Naive thymus-derived CD8-positive, alpha-beta T cell (primary cell): ENCODE results near the gene GRID2IP. TPM values are rescaled to one million over a fixed set of nuclear protein-coding genes. Genes with fewer than 3 reads are reported as not detected.

Experiments used
- ATAC-seq, 2 donors: fragments of 150-1000 bp; cut with Tn5 transposase in 1 of 2; sonication (Bioruptor Pico), chemical (Tn5 transposase) in 1 of 2; 1 replicate in 1 of 2; 2 replicates in 1 of 2; pipeline ENCODE4 v1.10.0; 2021; ENCODE audit warnings: mild to moderate bottlenecking in 2 of 2, moderate library complexity in 2 of 2
- POLR2A ChIA-PET: fragments of 350-600 bp; sonication (Branson Sonifier 250); formaldehyde crosslinking; loops from one replicate; lab custom pipeline; 2021; ENCODE audit warnings: antibody characterized with exemption; lab: Charles Lee
- DNase-seq, 10 donors: peaks; one replicate each; pipeline versions ENCODE4 v3.0.0 to v3.0.0-alpha.2; 2020 to 2022
- H3K27ac Mint-ChIP-seq, 10 donors: one replicate each; pipeline ENCODE4 v1.8.0; 2020 to 2022; ENCODE audit warnings: mild to moderate bottlenecking in 10 of 10, mixed read lengths in 10 of 10, moderate library complexity in 4 of 10, inconsistent platforms in 1 of 10
- H3K27me3 Mint-ChIP-seq, 5 donors: one replicate each; pipeline ENCODE4 v1.8.0; 2021 to 2022; ENCODE audit warnings: mixed read lengths in 5 of 5
- H3K36me3 Mint-ChIP-seq, 3 donors: one replicate each; pipeline ENCODE4 v1.8.0; 2020 to 2022; ENCODE audit warnings: mixed read lengths in 3 of 3, mild to moderate bottlenecking in 2 of 3, inconsistent platforms in 1 of 3
- H3K4me1 Mint-ChIP-seq, 4 donors: one replicate each; pipeline ENCODE4 v1.8.0; 2021 to 2022; ENCODE audit warnings: mixed read lengths in 4 of 4
- H3K4me3 Mint-ChIP-seq, 10 donors: one replicate each; pipeline ENCODE4 v1.8.0; 2020 to 2022; ENCODE audit warnings: mild to moderate bottlenecking in 10 of 10, mixed read lengths in 10 of 10, moderate library complexity in 6 of 10, inconsistent platforms in 1 of 10
- H3K9me3 Mint-ChIP-seq, 9 donors: one replicate each; pipeline ENCODE4 v1.8.0; 2020 to 2022; ENCODE audit warnings: mixed read lengths in 9 of 9, mild to moderate bottlenecking in 3 of 9, inconsistent platforms in 1 of 9, moderate library complexity in 1 of 9
- polyA plus RNA-seq, 3 donors: library from polyadenylated mRNA; unstranded; fragments of 300-500 nt; fragmentation: Illumina TruSeq; gene quantifications; one replicate each; pipeline ENCODE4 v1.2.3, GENCODE V29; 2021
- total RNA-seq, 8 experiments: library from RNA in 2 of 8; stranded (reverse) in 2 of 8; gene quantifications; one replicate each; pipeline ENCODE4 v1.2.3 and lab custom pipeline; 2021 to 2026

Gene GRID2IP
- total and polyA plus RNA-seq, 5 experiments from 2014 or later, result 0.05 to 2.6 (median 1.3) TPM; not detected in 1

- H3K9me3 Mint-ChIP-seq, result no peaks in the 10 kb centered on the region
- peak overlapping the region; percentile 44 to 82 (median 76) for H3K4me3 Mint-ChIP-seq
- peak overlapping the region; percentile 83 to 95 (median 93) for H3K27ac Mint-ChIP-seq
- H3K27me3 Mint-ChIP-seq, result no peaks in the 10 kb centered on the region
- H3K4me1 Mint-ChIP-seq, result peaks cover 4 to 11% (median 9%) of the 10 kb centered on the region in 4 donors
- peak; percentile 85 to 93 for ATAC-seq
- POLR2A ChIA-PET, result interaction anchor here (0.6 to 2.4 kb wide), 13 partner anchors 9 to 1760 kb away, joined by 3 to 15 read pairs (median 3); partner anchors contain the start of gene ZDHHC4
- no peaks in the 10 kb centered on the region for H3K36me3 Mint-ChIP-seq
- DNase-seq, result peak in 4 of 10 donors; percentile 9 to 63 (median 43)
These were observed 3.6 kb upstream of the GRID2IP start for GRCh38 chr7:6554848-6555247.

DNA sequence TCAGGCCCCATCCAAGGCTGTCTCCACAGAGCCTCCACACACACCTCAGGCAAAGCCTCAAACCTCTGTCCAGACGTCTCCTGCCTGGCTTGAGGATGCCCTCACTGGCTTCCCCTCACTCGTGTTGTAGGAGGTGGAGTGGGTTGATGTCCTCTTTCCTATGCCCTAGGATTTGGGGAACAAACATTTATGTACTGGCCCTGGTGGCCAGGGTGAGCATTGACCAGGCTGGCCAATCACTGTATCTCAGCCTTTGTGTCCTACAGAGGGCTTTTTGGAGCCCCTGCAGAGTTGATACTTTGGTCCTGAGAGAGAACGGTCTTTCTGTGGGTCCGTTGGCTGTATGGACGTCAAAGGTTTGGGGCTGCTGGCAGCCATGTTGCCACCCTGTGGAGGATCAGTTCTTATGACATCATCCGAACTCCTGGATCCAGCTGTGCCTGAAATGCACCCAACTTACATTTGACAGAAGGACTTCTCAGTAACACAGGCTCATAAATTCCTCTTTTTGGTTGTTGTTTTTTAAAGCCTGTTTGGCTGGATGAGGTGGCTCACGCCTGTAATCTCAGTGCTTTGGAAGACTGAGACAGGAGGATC lies 2.3 kb upstream of the GRID2IP start:
- no peak for ATAC-seq
- Mint-ChIP-seq H3K36me3 (no peaks in the 10 kb centered on the region), H3K27ac (peak overlapping the region in 5 of 10 donors; percentile 57 to 83 (median 73)), H3K4me1 (peaks cover 4 to 11% (median 9%) of the 10 kb centered on the region in 4 donors), H3K4me3 (no peak overlapping the region), H3K27me3 (no peaks in the 10 kb centered on the region), H3K9me3 (no peaks in the 10 kb centered on the region)
- POLR2A ChIA-PET, result interaction anchor here (0.6 to 2.4 kb wide), 6 partner anchors 21 to 116 kb away, joined by 3 to 15 read pairs (median 4); no protein-coding TSS in a partner anchor
- DNase-seq, result no peak

GRCh38 chr7:6547400-6547799 lies 3.9 kb downstream of the GRID2IP start:
- no peak for ATAC-seq
- POLR2A ChIA-PET, result interaction anchor here (1.2 kb wide), 1 partner anchor 11 kb away, joined by 5 read pairs; no protein-coding TSS in a partner anchor
- Mint-ChIP-seq H3K4me1 (peaks cover 3 to 14% (median 12%) of the 10 kb centered on the region in 4 donors), H3K36me3 (no peaks in the 10 kb centered on the region), H3K27me3 (no peaks in the 10 kb centered on the region), H3K27ac (no peak overlapping the region), H3K4me3 (no peak overlapping the region), H3K9me3 (no peaks in the 10 kb centered on the region)
- DNase-seq, result no peak

DNA sequence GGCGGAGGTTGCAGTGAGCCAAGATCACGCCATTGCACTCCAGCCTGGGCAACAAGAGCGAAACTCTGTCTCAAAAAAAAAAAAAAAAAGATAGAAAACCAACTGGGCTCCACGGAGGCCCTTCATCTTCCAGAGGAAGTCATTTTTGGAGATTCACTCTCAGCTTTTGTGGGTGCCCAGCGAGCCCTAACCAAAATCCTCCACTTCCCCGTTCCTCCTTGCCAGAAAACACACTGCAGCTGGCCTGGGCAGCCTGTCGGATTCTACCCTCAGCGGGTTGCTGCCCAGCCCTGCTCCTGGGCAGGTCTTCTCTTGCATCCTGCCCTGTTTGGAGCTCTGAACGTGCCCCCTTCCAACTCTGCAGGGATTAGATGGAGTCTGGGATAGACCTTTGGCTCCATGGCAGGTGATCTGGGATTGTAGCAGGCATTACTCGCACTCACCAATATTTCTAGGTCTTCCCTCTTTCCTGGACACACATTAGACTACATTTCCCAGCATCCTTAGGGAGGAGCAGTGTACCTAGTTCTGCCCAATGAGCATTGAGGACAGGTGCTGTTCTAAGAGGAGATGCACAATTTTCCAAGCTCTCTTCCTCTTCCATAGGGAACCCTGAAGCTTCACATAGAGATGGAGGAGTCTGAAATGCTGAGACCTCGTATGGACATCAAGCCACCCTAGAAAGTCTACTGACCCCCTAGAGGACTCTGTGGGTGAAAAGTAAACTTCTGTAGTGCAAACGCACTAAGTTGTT lies 4.6 kb downstream of the GRID2IP start:
- DNase-seq (no peak), ATAC-seq (no peak)
- no peaks in the 10 kb centered on the region for H3K9me3 Mint-ChIP-seq
- peaks cover 3 to 14% (median 12%) of the 10 kb centered on the region in 4 donors for H3K4me1 Mint-ChIP-seq
- POLR2A ChIA-PET, result interaction anchor here (1.2 kb wide), 1 partner anchor 11 kb away, joined by 5 read pairs; no protein-coding TSS in a partner anchor
- H3K27me3 Mint-ChIP-seq, result peaks cover 0 to 2% (median 0%) of the 10 kb centered on the region in 5 donors
- peak overlapping the region in 1 of 10 donors; percentile 22 for H3K4me3 Mint-ChIP-seq
- H3K27ac Mint-ChIP-seq, result peak overlapping the region in 3 of 10 donors; percentile 28 to 72 (median 71)
- H3K36me3 Mint-ChIP-seq, result no peaks in the 10 kb centered on the region

DNA sequence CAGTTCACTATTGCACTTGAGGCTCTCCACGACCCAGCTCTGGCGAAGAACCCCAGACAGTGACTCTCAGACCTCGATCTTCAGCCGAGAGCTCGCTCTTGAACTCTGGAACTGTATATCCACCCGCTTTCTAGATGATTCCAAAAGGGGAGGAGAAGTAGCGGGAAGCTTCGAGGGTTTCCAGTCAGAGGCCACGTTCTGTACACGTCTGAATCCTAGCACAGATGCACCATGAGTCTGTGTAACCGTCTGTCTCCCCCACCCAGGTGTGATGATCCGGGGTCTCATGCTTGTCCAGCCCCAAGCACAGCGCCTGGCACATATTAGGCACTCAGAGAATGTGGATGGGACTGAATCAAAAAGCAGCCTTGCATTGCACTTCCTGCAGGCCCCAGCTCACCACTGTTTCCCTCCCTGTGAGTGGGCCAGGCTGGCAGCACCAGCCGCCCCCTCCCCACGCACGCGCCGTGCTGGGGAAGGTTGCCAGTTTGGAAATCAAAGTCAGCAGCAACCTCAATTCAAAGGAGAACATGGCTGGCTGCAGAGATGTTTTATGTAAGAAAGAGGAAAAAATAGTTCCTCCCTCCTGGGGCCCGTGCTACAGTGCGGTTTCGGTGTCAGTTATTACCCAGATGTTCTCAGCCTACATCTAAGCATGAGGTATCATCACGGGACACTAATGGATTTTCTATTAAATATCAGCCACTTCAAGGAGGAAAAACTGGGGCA lies 5.7 kb downstream of the GRID2IP start:
- H3K4me3 Mint-ChIP-seq, result peak overlapping the region in 2 of 10 donors; percentile 45 to 78
- H3K36me3 Mint-ChIP-seq, result no peaks in the 10 kb centered on the region
- H3K4me1 Mint-ChIP-seq, result peaks cover 3 to 14% (median 12%) of the 10 kb centered on the region in 4 donors
- ATAC-seq (peak in 1 of 2 donors; percentile 35), DNase-seq (peak in 1 of 10 donors; percentile 15)
- peaks cover 0 to 8% (median 3%) of the 10 kb centered on the region in 5 donors for H3K27me3 Mint-ChIP-seq
- no peaks in the 10 kb centered on the region for H3K9me3 Mint-ChIP-seq
- H3K27ac Mint-ChIP-seq, result peak overlapping the region in 5 of 10 donors; percentile 14 to 93 (median 69)
- POLR2A ChIA-PET, result interaction anchor here (0.6 to 1.0 kb wide), 2 partner anchors 9 to 1573 kb away, joined by 3 to 4 read pairs; no protein-coding TSS in a partner anchor

DNA sequence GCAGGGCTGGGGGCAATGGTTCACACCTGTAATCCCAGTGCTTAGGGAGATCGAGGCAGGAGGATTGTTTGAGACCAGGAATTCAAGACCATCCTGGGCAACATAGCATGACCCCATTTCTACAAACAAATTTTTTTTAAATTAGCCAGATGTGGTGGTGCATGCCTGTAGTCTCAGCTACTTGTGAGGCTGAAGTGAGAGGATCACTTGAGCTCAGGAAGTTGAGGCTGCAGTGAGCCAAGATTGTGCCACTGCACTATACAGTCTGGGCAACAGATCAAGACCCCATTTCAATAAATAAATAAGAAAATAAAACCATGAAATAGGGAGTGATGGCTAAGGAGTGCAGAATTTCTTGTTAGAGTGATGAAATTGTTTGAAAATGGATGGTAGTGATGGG lies 8.9 kb downstream of the GRID2IP start:
- DNase-seq (no peak), ATAC-seq (no peak)
- POLR2A ChIA-PET, result interaction anchor here (0.8 kb wide), 1 partner anchor 12 kb away, joined by 3 read pairs; no protein-coding TSS in a partner anchor
- Mint-ChIP-seq H3K4me1 (peaks cover 3 to 14% (median 12%) of the 10 kb centered on the region in 4 donors), H3K27me3 (peaks cover 4 to 29% (median 7%) of the 10 kb centered on the region in 5 donors), H3K9me3 (no peaks in the 10 kb centered on the region), H3K36me3 (no peaks in the 10 kb centered on the region), H3K4me3 (no peak overlapping the region), H3K27ac (no peak overlapping the region)

GRCh38 chr7:6536262-6537260 lies 14.7 kb downstream of the GRID2IP start:
- peak in 3 of 10 donors; percentile 19 to 24 (median 23) for DNase-seq
- Mint-ChIP-seq H3K9me3 (no peaks in the 10 kb centered on the region), H3K36me3 (no peaks in the 10 kb centered on the region), H3K4me1 (peaks cover 1 to 16% (median 6%) of the 10 kb centered on the region in 4 donors), H3K27ac (no peak overlapping the region), H3K27me3 (peaks cover 6 to 28% (median 7%) of the 10 kb centered on the region in 5 donors), H3K4me3 (peak overlapping the region in 4 of 10 donors; percentile 32 to 55 (median 44))
- POLR2A ChIA-PET, result interaction anchor here (0.5 to 1.2 kb wide), 4 partner anchors 8 to 82 kb away, joined by 3 to 5 read pairs (median 4); partner anchors contain the start of gene INTS15
- ATAC-seq, result peak; percentile 66 to 74

DNA sequence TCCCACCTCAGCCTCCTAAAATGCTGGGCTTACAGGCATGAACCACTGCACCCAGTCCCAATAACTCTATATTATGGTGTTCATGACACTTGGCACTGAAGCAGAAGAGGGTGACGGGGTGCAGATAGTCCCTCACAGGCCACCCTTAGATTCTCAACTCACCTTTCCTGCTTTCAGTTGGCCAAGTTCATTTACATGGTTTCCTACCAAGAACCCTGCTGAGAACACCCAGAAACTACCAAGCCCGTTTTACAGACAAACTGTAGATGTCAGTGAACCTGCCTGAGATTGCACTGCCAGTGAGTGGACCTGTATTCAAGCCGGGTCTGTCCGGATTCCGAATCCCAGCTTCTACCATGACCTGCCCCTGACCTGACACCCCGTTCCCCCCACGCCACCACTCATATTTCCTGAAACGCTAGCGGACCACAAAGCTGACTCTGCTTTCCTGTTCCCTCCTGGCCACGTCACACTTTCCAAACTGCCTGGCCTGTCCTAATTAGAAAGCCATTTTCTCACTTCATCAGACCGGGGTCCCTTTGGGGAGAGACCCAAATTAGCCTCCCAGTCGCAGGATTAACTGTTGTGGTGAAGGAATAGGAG lies 17.3 kb downstream of the GRID2IP start:
- Mint-ChIP-seq H3K4me3 (peak overlapping the region in 3 of 10 donors; percentile 2 to 57 (median 48)), H3K36me3 (no peaks in the 10 kb centered on the region), H3K9me3 (no peaks in the 10 kb centered on the region), H3K27ac (peak overlapping the region in 1 of 10 donors; percentile 41), H3K27me3 (peaks cover 3 to 18% (median 7%) of the 10 kb centered on the region in 5 donors), H3K4me1 (peaks cover 6 to 25% (median 16%) of the 10 kb centered on the region in 4 donors)
- POLR2A ChIA-PET, result interaction anchor here (0.6 kb wide), 1 partner anchor 21 kb away, joined by 3 read pairs; no protein-coding TSS in a partner anchor
- DNase-seq (no peak), ATAC-seq (no peak)

DNA sequence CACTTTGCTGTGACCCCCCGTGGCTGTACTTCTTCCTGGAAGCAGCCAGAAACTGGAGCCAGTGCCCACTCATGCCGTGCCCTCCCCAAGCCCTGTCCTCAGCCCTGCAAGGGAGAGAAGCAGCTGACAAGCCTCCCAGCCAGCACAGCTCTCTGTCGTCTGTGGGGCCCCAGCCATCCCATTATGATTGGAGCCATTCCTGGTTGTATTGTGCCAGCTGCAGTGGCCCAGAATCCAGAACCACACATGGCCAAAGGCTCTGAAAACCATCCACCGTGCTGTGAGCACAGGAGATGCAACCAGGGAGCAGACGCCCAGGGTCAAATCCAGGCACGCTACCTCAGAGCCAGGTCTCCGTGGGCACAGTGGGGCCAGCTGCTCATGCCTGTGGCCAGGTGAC lies 18.7 kb downstream of the GRID2IP start:
- Mint-ChIP-seq H3K9me3 (no peaks in the 10 kb centered on the region), H3K4me3 (peak overlapping the region in 9 of 10 donors; percentile 14 to 81 (median 39)), H3K27me3 (peaks cover under 1 to 7% (median 4%) of the 10 kb centered on the region in 5 donors), H3K4me1 (peaks cover 6 to 25% (median 18%) of the 10 kb centered on the region in 4 donors), H3K36me3 (no peaks in the 10 kb centered on the region), H3K27ac (peak overlapping the region in 1 of 10 donors; percentile 34)
- ATAC-seq (no peak), DNase-seq (no peak)
- POLR2A ChIA-PET, result no interaction called here

GRCh38 chr7:6531492-6532279 lies 19.6 kb downstream of the GRID2IP start:
- Mint-ChIP-seq H3K4me3 (peak overlapping the region; percentile 78 to 90 (median 85)), H3K27ac (peak overlapping the region in 6 of 10 donors; percentile 38 to 69 (median 58)), H3K4me1 (peaks cover 12 to 34% (median 26%) of the 10 kb centered on the region in 4 donors), H3K36me3 (no peaks in the 10 kb centered on the region), H3K9me3 (no peaks in the 10 kb centered on the region), H3K27me3 (peaks cover 1 to 13% (median 12%) of the 10 kb centered on the region in 5 donors)
- POLR2A ChIA-PET, result interaction anchor here (1.0 to 2.0 kb wide), 4 partner anchors 23 to 59 kb away, joined by 3 to 15 read pairs (median 5); partner anchors contain the start of gene ZDHHC4
- no peak for DNase-seq
- no peak for ATAC-seq
